NOMO-1 treated with DMSO at 0.1 percent for 48 hours (cell line): Measurements from ENCODE around the gene GRAMD1B.

Experiments
- DNase-seq: peaks from one replicate; lab custom pipeline; 2025; ENCODE audit not compliant: unreplicated experiment; lab: John Stamatoyannopoulos, UW

Gene GRAMD1B

DNA sequence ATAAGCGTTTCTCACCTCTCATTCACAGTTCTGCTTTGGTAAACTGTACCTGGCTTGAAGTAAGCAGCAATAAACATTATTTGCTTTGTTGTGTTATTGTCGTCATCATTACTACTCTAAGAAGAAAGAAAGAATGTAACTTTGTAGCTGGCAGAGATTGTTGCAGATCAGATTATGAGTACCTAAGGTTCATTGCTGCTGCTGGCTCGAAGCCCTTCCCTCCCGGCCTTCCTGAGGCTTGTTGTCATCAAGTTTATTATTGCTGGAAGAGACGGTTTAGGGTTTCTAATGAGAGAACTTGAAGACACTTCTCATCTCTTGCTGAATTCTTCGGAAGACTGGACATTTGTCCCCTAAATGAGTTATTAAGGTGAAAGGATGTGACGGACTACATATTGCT lies 101.3 kb downstream of the GRAMD1B start:
- no peak for DNase-seq

DNA sequence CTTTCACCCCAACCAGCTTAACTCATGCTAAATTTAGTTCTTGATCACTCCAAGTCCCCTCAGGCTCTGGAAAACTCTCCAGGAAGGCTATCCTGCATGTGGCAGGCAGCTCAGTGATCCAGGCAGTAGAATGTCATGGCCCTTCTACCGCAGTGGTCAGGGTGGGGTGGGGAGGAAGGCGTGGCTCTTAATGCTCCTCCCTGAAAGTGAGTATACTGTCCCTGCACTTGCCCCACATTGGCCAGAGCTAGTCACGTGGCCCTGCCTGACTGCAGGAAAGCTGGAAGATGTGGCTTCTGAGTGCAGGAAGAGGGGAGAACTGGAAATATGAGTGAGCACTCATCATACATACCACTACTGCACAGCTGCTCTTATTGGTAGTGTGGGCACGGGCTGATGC lies 102.1 kb downstream of the GRAMD1B start:
- no peak for DNase-seq

DNA sequence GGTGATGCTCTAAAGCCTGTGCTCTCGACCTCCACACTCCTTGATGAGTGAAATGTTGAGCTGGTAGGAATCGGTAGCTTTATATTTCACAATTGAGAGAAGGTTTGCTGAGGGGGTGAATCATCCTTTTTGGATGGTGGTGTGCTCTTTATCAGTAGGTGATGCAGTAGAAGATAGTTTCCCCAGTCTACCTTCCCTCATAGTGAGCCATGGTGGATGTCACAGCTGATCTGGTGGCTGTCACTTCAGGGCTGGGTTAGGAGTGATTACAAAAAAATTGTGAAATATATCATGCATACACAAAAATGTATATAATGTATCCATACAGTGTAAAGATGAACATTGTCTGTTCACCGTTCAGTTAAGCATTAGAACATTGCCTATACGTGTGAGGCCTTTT lies 105.3 kb downstream of the GRAMD1B start:
- no peak for DNase-seq

DNA sequence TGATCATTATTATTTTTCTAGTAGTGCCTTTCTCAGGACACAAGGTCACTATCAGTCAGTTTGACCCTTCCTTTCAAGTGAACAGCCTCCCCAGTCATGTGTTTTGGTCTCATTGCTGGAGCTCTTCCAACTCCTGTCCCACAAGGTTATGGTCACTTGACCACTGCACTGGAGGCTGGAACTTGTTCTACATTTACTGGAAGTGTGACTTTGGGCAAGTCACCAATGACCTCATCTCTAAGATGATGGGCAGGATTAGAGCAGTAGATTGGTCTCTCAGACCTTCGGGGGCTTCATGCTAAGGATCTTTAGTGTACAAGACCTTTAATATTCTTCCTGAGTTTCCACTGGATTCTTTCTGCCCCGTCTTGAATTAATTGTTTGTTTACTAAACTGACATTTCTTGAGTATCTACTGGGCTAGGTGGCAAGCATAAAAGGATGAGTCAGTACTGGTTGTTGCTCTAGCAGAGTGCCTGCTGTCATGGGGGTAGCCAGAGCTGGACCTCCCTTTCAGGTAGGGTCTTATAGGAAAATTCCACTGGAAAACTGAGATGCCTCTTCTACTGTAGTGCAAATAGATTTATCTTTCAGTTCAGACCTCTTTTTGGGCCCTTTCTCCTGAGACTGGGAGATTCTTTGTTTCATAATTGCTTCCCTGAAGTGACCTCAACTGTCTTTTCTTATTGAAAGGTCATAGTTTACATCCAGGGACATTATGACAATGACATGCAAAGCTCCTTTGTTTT lies 106.8 kb downstream of the GRAMD1B start:
- DNase-seq, result no peak

DNA sequence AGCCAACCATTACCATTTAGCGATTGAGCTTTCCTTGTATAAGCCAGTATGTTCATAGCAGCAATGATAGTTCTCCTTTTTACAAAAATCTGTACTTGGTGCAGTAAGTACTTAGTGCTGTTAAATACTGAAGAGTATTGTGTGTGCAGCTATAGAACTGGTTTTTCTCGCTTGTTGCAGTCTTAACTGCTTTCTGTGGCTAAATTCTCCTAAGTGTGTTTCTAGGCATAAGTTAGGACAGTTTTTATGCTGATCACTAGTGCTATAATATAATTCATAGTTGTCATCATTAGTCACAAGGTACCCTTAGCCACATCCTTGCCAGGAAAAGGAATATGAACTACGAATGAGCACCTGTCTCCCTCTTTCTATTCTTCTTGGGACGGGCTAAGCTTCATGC lies 107.7 kb downstream of the GRAMD1B start:
- peak; percentile 37 for DNase-seq

GRCh38 chr11:123543797-123544196 lies 113.7 kb downstream of the GRAMD1B start:
- peak; percentile 90 for DNase-seq

GRCh38 chr11:123544631-123545375 lies 114.7 kb downstream of the GRAMD1B start:
- no peak for DNase-seq

- DNase-seq, result no peak
These were observed 115.7 kb downstream of the GRAMD1B start for GRCh38 chr11:123545726-123546270.

DNA sequence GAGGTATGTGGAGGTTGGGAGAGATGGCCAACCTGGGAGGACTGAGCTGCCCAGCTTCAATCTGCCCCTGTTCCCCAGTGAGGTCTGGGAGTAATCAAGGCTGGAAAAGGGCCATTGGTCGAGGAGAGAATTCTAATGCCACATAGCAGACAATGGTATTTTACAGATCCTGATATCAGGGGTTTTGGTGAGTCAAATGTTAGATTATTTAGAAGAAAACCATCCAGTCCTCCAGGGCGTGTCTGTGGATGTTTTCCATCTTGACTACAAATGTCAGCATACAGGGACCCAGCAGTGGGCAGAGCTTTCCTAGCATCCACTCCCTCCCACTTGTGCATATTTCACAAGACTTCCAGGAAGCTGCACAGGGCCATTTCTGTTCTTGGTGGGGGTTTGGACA lies 116.4 kb downstream of the GRAMD1B start:
- DNase-seq, result no peak

DNA sequence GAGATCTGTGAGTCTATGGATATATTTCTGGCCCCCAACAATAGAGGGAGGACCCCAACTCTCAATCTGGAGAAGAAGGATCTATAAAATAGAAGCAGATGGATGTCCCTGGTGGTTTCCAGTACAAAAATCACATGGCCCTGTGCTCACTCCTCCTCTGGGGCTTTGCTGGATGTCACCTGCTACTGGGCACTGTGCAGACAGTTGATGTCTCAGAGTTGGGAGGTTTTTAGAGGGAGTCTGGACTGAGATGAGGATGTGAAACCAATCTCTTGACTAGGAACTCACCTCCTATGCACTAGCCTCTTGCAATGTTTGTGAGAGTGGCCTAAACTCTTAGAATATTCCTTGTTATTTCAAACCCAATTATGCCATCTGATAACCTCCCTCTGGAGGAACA lies 117.1 kb downstream of the GRAMD1B start:
- peak; percentile 85 for DNase-seq

DNA sequence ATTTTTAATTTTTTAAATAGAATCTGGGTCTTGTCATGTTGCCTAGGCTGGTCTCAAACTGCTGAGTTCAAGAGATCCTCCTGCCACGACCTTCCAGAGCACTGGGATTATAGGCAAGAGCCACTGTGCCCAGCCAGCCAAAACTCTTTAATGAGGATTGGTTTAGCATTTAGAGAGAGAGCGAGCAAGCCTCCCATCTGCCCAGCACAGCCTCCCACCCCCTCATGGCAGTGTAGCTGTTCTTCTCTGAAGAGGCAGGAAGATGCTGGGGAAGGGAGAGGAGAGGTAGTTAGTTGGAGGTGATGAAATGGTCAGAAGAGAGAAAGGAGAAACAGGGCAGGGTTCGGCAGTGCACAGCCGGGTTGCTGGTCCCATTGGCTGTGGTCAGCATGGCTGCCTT lies 118.7 kb downstream of the GRAMD1B start:
- no peak for DNase-seq

DNA sequence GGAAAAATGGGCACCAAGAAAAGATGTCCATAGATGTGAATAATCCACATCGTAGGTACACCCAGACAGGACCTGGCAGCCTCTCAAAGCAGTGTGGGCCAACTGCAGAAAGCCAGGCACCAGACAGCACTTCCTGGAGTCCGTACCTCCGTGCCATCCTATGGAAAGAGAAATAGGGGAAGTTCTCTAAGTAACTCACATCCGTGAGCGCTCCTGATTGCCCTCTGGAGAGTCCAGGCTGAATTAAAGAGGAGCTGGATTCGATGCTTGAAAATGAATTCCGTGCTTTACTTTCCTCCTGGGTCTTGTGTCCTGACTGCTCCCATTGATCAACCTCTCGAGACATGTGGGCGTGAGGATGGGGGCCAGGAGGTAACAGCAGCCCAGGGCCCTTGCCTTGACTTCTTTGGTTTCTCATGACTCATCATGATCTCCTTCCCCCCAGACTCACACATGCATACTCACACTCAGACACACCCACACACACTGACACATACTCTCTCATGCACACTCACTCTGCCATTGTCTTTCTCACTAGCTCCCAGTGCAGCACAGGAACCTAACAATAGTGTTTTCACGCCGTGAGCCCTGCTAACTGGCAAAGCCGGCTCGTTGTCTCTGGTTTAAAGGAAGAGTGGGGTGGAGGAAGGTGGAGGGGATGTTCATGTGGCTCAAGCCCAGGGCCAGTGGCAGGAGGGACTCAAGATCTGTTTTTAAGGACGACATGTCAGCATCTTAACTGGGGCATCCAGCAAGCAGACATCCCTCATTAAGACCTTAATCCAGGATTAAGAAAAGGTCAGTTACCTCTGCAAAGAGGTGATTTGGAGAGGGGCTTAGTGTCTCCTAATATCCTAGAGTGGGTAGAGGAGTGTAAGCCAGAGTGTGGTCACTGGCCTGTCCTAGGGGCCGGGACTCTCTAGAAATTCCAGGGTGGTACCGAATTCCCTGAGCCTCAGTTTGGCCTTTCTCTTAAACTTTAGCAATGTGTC lies 120.2 kb downstream of the GRAMD1B start:
- DNase-seq, result no peak

GRCh38 chr11:123551079-123551478 lies 121.0 kb downstream of the GRAMD1B start:
- DNase-seq, result no peak

GRCh38 chr11:123556633-123557032 lies 126.6 kb downstream of the GRAMD1B start:
- no peak for DNase-seq

DNA sequence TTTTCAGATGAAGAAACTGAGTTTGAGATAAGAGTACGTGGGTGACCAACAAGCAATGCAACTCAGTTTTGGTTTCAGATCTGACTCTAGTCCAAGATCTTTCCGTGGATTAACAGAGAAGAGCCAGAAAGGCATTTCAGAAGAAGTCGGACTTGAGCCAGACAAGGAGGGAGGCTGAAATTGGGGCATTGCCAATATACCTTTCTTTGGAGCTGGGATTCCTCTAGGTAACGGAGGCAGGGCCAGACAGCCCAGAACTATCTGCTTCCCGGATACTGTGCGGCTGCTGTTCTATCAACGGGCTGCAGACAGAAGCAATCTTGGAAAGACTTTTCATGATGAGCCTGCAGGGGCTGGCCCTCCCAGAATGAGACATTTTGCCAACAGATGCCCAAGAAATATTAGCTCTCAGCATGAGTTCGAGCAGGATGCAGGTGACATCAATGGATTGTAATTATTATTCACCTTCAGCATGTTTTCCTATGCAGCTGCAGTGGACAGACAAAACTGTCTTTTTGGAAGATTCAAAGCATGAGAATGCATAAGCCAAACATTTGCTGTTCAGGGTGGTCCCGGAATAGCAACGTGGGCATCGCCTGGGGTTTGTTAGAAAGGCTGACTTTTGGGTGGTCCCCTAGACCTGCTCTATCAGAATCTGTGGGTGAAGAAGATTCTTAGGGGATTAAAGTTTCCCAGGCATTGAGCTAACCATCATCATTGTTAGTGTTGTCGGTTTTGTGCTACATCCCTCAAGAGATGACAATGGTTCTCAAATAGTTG lies 128.7 kb downstream of the GRAMD1B start:
- no peak for DNase-seq

DNA sequence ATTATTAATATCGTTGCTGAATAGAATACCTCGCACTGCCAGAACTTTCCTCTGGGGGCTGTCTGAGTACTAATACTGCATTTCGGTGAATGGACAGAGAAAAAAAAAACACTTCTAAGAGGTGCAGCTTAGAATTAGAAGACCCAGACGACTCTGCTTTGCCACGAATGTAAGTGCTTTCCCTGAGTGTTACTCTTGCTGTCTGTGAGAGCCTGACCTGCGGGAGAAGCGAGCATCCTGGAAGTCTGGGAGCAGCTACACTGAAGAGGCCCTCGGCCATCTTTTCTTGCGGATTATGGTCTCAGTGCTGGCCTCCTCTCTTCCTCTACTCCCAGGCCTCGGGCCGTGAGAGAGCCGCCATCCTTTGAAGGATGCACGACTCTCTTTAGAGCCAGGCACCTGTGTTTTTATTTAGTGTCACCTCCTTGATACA lies 129.5 kb downstream of the GRAMD1B start:
- no peak for DNase-seq

DNA sequence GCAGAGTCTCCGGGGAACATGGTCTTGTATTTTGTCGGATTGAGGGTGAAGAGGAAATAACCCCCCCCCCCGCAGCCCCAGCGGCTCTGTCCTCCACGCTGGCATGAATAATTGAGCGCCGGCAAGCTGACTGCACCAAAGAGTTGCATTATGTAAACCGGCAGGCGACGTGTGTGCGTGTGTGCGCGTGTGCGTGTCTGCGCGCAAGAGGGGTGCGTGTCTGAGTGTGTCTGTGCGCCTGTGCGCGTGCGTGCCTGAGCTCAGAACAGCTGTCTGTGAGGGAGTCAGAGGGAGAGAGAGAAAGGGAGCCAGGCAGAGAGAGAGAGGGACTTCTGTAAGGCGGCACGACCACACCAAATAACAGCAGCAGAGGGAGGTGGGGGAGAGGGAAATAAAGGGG lies 129.9 kb downstream of the GRAMD1B start:
- DNase-seq, result no peak

GRCh38 chr11:123561431-123561800 lies 131.3 kb downstream of the GRAMD1B start:
- no peak for DNase-seq

GRCh38 chr11:123562158-123562557 lies 132.1 kb downstream of the GRAMD1B start:
- DNase-seq, result no peak

DNA sequence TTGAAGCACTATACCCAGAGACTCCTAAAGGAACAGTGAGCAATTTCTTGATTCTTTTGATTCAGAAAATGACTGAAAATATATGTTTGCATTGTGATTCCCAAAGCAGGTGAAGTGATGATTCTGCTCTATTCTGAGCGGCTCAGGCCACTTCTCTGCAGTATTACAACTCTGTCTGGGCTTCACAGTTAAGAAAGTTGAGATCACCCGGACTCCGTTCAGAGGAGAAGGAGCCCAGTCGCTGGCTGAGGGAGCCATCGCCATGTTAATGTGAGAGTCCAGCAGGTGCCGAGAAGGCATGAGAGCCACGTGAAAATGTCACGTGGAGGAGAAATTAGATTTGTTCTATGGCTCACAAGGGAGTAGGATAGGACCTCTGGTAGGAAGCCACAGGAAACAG lies 132.8 kb downstream of the GRAMD1B start:
- no peak for DNase-seq
